Raji (cell line): Measurements from ENCODE around the gene CMKLR1.

ENCODE experiments used
- POLR2A ChIP-seq: IDR thresholded peaks from 2 replicates; pipeline ENCODE4 v1.6.1; 2011; ENCODE audit warnings: low read depth, low read length, control low read depth; ENCODE audit not compliant: insufficient read depth

The CMKLR1 gene

DNA sequence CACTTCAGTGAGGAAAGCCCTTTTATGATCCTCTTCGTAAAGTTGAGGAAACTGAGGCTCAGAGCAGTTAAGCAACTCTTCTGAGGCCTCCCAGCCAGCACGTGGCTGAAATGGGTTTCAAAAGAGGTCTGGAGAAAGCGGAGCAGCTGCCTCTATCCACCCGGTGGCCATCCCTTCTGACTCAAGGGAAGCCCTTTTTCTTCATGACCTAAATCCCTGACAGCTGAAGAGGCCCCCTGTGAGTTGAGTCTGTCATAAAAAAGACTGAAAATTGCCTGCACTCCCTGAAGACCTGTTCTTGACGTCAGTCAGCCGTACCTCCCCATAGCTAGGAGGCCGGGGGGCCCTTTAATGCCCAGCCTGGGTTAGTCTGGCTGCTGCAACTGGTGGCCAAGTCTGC lies 10.7 kb downstream of the CMKLR1 start:
- TF ChIP-seq POLR2A, result no peak

DNA sequence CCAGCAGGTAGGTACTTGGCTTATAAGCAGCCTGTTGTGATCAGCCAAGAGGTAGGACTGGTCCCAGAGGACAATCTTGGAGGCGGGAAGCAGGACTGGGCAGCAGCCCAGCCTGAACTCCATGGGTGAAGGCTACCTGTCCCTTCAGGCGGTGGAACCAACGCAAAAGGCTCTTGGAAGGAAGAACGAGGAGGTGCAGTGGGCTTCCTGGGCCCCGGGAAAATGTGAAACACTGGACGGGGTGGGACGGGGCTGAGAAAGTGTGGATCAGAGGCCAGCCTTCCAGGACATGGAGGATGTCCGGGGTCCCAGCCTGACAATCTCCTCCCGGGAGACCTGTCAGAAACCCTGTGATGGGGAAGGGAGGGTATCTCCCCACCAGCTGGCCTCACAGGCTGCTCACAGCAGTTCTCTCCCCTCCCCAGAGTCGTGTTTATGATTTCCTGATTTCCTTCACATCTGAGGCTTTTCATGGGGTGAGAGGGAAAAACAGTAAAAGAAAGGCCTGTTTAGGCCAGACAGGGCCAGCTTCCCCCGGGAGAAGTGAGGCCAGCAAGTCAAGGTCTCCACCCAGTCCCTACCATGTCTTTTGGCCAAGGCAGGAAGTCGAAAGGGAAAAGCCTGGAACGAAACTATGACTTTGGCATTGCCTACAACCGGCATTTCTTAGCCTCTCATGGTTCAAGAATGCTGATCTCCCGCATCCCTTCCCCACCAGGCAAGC lies 11.3 kb downstream of the CMKLR1 start:
- TF ChIP-seq POLR2A, result no peak

DNA sequence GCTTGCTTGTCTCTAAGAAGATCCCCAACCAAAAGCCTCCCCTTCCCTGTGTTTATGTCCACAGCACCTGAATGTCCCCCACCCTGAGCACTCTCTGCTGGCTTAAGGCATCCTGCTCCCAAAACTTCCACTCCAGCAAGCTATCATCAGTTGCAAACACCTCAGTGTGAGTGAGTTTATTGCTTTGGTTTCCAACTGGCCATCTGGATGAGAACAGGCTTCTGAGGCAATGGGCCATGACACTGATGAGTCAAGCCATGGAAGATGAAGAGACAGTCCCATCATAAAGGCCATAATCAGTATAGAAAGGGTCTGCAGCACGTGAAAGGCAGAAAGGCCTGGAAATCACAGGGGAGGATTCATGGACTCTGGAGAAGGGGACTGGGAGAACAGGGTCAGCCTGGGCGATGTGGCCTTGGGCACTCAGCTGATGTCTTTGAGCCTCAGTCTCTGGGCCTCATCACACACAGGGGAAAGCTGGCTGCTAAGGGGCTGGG lies 12.8 kb downstream of the CMKLR1 start:
- no peak for TF ChIP-seq POLR2A

DNA sequence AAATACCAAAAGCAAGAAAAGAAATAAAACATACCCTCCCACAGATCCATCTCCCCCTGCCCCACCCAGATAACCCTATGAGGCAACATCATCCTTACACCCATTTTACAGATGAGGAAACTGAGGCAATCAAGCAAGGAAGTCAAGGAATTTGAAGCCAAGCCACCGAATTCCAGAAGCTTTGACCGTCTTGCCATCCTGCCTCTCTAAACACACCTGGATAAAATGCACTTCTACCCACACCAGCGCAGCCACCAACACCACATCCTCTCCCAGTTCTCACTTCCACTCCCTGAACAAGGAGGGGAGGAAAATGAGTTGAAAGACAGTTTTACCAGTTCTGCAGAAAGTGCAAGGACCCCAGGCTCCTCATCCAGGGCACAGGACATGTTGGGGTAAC lies 13.6 kb downstream of the CMKLR1 start:
- TF ChIP-seq POLR2A, result no peak

DNA sequence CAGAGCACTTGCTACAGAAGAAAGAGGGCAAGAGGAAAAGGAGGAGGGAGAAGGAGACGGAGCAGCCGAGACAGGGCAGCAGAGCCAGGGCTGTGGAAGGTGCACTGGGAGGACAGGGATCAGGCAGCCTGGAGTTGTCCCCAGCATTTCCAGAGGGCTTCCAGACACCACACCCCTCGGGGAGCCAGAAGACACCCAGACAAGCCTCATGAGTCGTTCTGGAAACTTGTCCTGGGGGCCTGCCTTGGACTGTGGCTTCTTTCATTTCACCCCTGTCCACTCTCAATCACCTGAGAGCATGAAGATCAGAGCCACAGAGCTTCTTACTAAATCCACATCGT lies 14.1 kb downstream of the CMKLR1 start:
- no peak for TF ChIP-seq POLR2A

DNA sequence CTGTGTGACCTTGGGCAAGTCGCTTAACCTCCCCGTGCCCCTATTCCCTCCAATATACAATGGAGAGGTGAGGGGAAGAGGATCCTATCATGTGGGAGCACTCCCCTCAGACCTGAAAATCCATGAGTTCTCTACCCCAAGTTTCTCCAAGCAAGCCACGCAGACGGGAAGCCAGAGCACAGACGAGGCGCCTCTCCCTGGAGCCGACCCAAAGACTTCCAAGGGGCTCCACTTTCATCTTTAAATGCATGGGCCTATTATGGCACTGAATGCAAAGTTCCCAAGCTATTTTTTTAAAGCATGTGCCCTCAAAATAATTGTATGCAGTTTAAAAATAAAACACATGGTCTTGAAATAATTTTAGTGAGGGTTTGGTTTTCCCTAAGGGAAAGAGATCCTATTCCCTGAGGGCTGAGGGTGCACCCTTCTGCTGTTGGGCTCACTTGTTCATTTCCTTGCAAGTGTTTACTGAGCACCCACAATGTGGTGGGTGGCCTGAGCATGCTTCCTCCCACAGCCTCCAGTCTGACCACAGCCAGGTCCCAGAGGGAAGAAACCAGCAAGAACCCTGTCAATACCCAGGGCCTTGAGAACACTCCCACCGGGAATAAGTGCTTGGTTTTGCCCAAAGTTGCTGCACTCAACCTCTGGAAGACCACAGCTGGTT lies 14.6 kb downstream of the CMKLR1 start:
- TF ChIP-seq POLR2A, result no peak

DNA sequence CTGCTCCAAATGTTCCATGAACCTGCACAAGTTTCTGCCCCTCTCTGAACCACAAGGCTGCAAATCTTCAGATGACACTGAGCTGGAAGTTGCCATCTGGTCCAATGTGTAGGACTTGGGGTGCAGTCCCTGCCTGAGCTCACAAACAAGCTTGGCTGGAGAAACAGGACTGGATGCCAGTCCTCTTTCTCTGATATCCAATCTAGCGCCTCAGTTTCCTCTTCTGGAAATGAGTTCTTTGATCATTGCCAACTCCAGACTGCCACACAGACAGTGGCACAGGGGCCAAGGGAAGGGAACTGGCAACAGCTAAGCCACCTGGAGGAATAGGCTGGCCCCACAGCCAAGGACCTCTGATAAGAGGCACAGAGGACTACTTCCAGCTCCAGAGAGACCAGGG lies 15.5 kb downstream of the CMKLR1 start:
- TF ChIP-seq POLR2A, result no peak

DNA sequence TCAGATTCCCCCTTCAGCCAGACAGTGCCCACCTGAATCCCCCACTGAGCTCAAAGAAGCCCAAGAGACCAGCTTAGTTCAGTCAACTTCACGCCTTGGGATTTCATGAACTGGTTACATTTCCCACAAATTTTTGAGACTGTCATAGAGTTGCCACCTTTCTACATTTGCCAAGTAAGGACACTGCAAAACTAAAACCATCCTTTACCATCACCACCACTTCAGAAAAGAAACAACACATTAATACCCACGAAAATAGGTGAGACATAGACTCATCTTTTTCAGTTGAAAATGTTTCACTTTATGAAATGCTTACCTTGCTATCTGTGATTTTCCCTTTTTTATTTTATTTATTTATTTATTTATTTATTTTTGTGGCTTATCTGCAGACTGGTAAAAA lies 16.1 kb downstream of the CMKLR1 start:
- TF ChIP-seq POLR2A, result no peak

DNA sequence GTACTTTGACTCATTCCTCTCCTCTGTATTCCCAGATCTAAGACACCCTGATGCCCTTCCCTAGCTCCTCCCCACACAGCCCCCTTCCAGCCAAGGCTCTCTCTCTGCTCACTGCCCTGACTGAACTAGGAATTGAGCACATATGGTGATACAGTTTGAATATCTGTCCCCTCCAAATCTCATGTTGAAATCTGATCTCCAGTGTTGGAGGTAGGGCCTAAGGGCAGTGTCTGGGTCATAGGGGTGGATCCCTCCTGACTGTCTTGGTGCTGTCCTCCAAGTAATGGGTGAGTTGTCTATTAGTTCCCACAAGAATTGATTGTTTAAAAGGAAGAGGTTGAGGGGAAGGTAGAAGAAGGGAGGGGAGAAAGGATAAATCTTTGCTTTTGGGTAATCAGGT lies 17.4 kb downstream of the CMKLR1 start:
- no peak for TF ChIP-seq POLR2A

DNA sequence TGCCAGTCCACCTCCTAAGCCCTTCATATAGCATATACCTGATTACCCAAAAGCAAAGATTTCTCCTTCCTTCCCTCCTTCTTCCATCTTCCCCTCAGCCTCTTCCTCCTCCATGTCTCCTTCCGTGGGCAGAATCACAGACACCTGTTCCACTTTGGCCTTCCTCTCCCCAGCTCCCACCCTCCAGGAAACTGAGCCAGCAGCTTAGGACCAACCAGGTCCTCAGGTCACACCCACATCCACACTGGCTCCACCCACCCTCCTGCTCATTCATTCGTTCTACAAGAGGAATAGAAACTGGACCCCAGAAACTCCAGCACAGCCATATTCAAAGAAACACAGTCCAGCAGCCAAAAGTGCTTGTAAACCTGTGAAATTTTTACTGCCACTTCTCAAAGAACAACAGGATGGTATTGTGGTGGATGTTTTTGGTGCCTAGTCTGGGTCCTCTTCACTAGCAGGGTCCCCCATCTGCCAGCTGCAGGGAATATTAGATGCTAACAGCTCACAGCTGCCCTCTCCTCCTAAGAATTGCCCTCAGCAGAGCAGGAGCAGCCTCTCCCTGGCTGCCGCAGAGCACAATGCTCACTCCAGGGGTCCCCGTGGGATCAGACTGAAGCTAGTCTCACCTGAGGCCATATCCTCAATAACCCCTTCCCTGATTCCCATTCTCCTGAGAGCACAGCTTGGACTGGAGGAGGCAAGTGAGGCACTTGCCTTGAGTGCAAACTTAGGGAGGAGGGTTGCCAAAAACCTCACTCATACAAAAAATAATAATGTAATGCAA lies 18.4 kb downstream of the CMKLR1 start:
- TF ChIP-seq POLR2A, result no peak

DNA sequence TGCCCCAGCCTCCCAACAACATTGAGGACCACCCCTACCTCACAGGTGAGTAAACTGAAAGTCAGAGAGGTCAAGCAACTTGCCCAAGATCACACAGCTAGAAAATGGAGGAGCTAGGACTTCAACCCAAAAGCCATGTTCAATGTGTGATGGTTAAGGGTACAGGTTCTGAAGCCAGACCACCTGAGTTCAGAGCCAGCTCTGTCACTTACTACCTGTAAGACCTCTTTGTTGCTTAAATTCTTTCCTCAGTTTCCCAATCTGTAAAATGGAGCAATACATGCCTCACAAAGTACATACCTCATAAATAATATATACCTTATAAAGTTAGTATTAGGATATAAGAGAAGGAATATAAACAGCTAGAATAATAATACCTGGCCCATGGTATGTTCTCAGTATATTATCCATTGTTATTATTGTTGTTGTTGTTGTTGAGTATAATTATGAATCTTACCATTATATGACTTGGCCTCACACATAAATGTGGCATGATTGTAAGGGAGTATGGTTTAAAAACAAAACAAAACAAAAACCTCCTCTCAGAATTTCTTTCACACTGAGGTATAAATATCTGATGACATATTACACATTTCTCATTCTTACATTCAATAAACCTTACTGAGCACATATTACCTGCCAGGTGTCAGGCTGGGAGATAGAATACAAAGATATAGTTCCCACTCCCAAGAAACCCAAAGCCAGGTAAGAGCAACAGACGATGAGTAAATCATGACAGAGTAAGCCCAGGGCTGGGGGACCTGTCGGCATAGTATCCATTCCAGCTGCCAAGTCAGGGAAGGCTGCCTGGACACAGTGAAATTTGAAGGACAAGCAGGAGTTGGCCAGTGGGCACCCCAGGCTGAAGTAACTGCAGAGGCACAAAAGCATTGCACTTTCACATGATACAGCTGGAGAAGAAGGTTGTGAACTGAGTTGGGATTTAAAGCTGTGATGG lies 19.6 kb downstream of the CMKLR1 start:
- TF ChIP-seq POLR2A, result no peak

DNA sequence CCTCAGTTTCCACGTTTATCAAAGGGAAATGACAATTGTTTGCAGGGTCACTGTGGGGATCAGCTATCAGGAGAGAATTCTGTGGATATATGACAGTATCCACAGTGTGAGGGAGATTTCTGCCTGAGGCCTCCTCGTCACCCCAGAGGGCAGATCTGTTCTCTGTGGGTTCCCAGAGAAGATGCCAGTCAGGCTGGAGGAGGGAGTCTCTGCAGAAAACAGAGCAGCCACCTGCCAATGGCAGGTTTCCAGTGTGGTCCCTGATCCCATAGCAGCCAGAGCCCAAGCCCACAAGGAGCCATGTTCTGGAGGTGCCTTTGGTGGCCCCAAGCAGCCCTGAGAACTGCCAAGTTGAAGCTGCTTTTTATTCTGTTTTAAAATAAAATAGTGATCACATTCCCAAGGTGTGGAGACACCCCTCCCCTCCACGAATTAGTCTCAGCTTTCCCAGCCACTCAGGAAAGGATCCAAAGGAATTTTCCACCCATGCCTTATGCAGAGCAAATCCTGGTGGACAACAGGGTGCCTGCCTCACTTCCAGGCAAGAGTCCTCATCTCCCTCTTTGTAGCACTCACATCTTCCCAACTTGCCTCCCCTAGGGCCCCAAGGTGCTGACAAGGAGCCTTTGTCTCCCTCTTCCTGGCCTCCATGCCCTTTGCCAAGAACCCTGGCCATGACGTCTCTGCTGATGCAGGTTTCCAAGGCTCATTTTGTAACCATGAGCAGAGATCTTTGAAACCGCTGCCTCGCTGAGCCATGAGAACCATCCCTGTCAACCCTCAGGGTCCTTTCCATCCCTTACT lies 20.4 kb downstream of the CMKLR1 start:
- no peak for TF ChIP-seq POLR2A

DNA sequence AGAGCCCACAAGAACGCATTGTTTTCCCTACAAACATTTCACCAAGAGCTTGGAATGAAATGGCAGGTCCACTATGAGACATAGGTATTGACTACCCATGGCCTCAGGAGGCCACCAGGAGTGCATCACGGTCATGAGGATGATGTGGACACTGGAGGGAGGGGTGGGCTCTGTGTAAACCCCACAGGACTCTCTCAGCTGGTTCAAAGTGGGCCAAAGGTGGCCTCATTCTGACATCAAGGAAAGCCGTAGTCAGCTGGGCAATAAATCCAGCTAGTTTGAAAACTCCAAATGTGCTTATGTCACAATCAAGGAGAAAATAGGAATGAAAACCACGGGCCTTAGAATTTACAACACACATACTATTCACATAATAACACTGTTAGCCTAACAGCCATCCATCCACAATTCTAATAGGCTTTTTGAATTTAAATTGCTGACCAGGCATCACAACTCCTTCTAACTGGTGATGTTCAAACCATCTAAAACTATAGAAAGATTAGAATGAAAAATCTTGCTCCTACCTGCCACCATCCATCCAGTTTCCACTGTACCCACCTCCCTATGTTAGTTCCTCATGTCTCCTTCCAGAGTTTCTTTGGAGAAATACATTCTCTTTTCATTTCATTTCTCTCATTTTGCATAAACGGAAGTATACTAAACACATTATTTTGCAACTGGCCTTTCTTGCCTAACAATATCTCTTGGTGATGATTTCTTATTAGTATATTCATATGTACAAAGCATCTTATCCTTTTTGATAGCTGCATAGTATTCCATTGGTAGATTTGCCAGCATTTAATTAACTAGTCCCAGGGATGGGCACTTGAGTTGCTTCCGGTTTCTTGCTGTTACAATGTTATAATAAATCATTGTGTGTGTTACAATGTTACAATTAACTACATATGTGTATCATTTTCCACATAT lies 21.5 kb downstream of the CMKLR1 start:
- no peak for TF ChIP-seq POLR2A
